CD4-positive, alpha-beta T cell (primary cell): ENCODE measurements around the gene CDH16. TPM values are rescaled to one million over a fixed set of nuclear protein-coding genes. Genes with fewer than 3 reads are reported as not detected.

ENCODE experiments used
- ATAC-seq: fragments of 200-7000 bp; cut with Tn5 transposase; one replicate; pipeline ENCODE4 v1.10.0; 2022; ENCODE audit warnings: mild to moderate bottlenecking; ENCODE audit not compliant: poor library complexity
- CTCF ChIA-PET: fragments of 350-600 bp; sonication (Branson Sonifier 250); formaldehyde crosslinking; loops from one replicate; lab custom pipeline; 2021; ENCODE audit warnings: antibody characterized with exemption, inconsistent platforms; lab: Charles Lee
- POLR2A ChIA-PET: fragments of 350-600 bp; sonication (Branson Sonifier 250); formaldehyde crosslinking; loops from one replicate; lab custom pipeline; 2021; ENCODE audit warnings: antibody characterized with exemption, inconsistent platforms; lab: Charles Lee
- DNase-seq, 14 experiments: peaks; one replicate each; pipeline ENCODE4 v3.0.0-alpha.2; 2013 to 2020; ENCODE audit warnings: mixed read lengths in 2 of 14
- H3K27ac ChIP-seq, 2 donors: one replicate each; pipeline versions ENCODE4 v1.5.1 to v1.7.0; 2013; ENCODE audit warnings: low read length in 2 of 2, low read depth in 1 of 2, mild to moderate bottlenecking in 1 of 2
- H3K27me3 ChIP-seq, 2 experiments: 1 replicate in 1 of 2; 2 replicates in 1 of 2; pipeline versions ENCODE4 v1.6.1 to v1.7.0; 2013; ENCODE audit warnings: low read length in 2 of 2, control low read depth in 1 of 2, mild to moderate bottlenecking in 1 of 2, moderate library complexity in 1 of 2; ENCODE audit not compliant: insufficient read depth in 2 of 2, control insufficient read depth in 1 of 2
- H3K36me3 ChIP-seq: one replicate; pipeline ENCODE4 v1.6.1; 2013; ENCODE audit warnings: low read length, control low read depth; ENCODE audit not compliant: insufficient read depth
- H3K4me1 ChIP-seq: one replicate; pipeline ENCODE4 v1.6.1; 2013; ENCODE audit warnings: low read length, control low read depth; ENCODE audit not compliant: insufficient read depth
- H3K4me3 ChIP-seq: one replicate; pipeline ENCODE4 v1.5.1; 2013; ENCODE audit warnings: mild to moderate bottlenecking, low read length, moderate library complexity
- H3K9me3 ChIP-seq, 2 experiments: 1 replicate in 1 of 2; 2 replicates in 1 of 2; pipeline versions ENCODE4 v1.6.1 to v1.7.0; 2013; ENCODE audit warnings: low read length in 2 of 2, mild to moderate bottlenecking in 2 of 2, control low read depth in 1 of 2, moderate library complexity in 1 of 2; ENCODE audit not compliant: control insufficient read depth in 1 of 2, insufficient read depth in 1 of 2
- H3K27ac Mint-ChIP-seq: one replicate; pipeline ENCODE4 v1.8.0; 2020; ENCODE audit warnings: mixed read lengths
- H3K27me3 Mint-ChIP-seq: one replicate; pipeline ENCODE4 v1.8.0; 2021; ENCODE audit warnings: mixed read lengths
- H3K36me3 Mint-ChIP-seq: one replicate; pipeline ENCODE4 v1.8.0; 2021; ENCODE audit warnings: low read depth, mixed read lengths
- H3K4me1 Mint-ChIP-seq: one replicate; pipeline ENCODE4 v1.8.0; 2021; ENCODE audit warnings: low read depth, mixed read lengths
- H3K4me3 Mint-ChIP-seq: one replicate; pipeline ENCODE4 v1.8.0; 2020; ENCODE audit warnings: mild to moderate bottlenecking, mixed read lengths
- H3K9me3 Mint-ChIP-seq: one replicate; pipeline ENCODE4 v1.8.0; 2020; ENCODE audit warnings: mixed read lengths
- intact Hi-C, 2 experiments: fragments of 100-400 bp; cut with DNase I in 1 of 2; cut with micrococcal nuclease in 1 of 2; formaldehyde crosslinking; loops; one replicate each; pipeline versions ENCODE4 v1.15.1 to v1.9.0; 2023 to 2025; cut with DNase I, micrococcal nuclease
- total RNA-seq, 174 experiments: library from RNA in 2 of 174; stranded (reverse) in 2 of 174; gene quantifications; one replicate each; pipeline ENCODE4 v1.2.3 and lab custom pipeline; 2021 to 2026
- TF ChIP-seq, protein P1 (sequence below): fragments of 200-600 bp; IDR thresholded peaks from one replicate; pipeline ENCODE4 v1.8.0; 2022; ENCODE audit warnings: antibody characterized with exemption, mild to moderate bottlenecking

Gene CDH16
- total RNA-seq, 2 experiments from 2014 or later = not detected

GRCh38 chr16:66934138-66934838 is 15.6 kb upstream of the CDH16 start, which contains the start of gene CIAO2B:
Gene CIAO2B, minus strand, starts transcription at chr16:66934402. Its CDS starts 38 bp downstream, at chr16:66934364.
- TF ChIP-seq, protein P1, sequence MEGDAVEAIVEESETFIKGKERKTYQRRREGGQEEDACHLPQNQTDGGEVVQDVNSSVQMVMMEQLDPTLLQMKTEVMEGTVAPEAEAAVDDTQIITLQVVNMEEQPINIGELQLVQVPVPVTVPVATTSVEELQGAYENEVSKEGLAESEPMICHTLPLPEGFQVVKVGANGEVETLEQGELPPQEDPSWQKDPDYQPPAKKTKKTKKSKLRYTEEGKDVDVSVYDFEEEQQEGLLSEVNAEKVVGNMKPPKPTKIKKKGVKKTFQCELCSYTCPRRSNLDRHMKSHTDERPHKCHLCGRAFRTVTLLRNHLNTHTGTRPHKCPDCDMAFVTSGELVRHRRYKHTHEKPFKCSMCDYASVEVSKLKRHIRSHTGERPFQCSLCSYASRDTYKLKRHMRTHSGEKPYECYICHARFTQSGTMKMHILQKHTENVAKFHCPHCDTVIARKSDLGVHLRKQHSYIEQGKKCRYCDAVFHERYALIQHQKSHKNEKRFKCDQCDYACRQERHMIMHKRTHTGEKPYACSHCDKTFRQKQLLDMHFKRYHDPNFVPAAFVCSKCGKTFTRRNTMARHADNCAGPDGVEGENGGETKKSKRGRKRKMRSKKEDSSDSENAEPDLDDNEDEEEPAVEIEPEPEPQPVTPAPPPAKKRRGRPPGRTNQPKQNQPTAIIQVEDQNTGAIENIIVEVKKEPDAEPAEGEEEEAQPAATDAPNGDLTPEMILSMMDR = no peak
- Histone ChIP-seq H3K27ac (peak within 1 kb of the TSS; percentile 72 to 78), H3K36me3 (peaks cover 28% of the 10 kb centered on the region), H3K4me3 (peak within 1 kb of the TSS; percentile 100), H3K4me1 (peaks cover 48% of the 10 kb centered on the region), H3K9me3 (no peaks in the 10 kb centered on the region), H3K27me3 (no peaks in the 10 kb centered on the region)
- H3K27me3 Mint-ChIP-seq = no peaks in the 10 kb centered on the region
- DNase-seq = peak; percentile 79 to 94 (median 86)
- peak within 1 kb of the TSS; percentile 98 for H3K4me3 Mint-ChIP-seq
- H3K27ac Mint-ChIP-seq = peak within 1 kb of the TSS; percentile 97
- intact Hi-C loops = loop anchor here in 1 of 2 experiments (5.0 kb wide), 3 partner anchors 52 to 258 kb away; partner anchors contain the start of genes DYNC1LI2, E2F4, EXOC3L1 and PDP2
- POLR2A ChIA-PET = interaction anchor here (0.6 to 2.4 kb wide), 5 partner anchors 10 to 293 kb away, joined by 3 to 8 read pairs (median 4); partner anchors contain the start of genes MATCAP1, NAE1, PDP2 and TMEM208
- H3K4me1 Mint-ChIP-seq = peaks cover 62% of the 10 kb centered on the region
- CTCF ChIA-PET = interaction anchor here (1.3 to 1.8 kb wide), 2 partner anchors 39 to 104 kb away, joined by 3 to 4 read pairs; partner anchors contain the start of gene NAE1
- ATAC-seq = peak; percentile 89
- no peaks in the 10 kb centered on the region for H3K9me3 Mint-ChIP-seq
- peaks cover 69% of the 10 kb centered on the region for H3K36me3 Mint-ChIP-seq

GRCh38 chr16:66933776-66934137 is 15.1 kb upstream of the CDH16 start:
- Histone ChIP-seq H3K9me3 (no peaks in the 10 kb centered on the region), H3K27me3 (no peaks in the 10 kb centered on the region), H3K4me1 (peaks cover 48% of the 10 kb centered on the region), H3K27ac (peak overlapping the region; percentile 72 to 78), H3K4me3 (peak overlapping the region; percentile 100), H3K36me3 (peaks cover 23% of the 10 kb centered on the region)
- Mint-ChIP-seq H3K27ac (peak overlapping the region; percentile 97), H3K36me3 (peaks cover 63% of the 10 kb centered on the region), H3K4me1 (peaks cover 62% of the 10 kb centered on the region), H3K4me3 (peak overlapping the region; percentile 98), H3K27me3 (no peaks in the 10 kb centered on the region), H3K9me3 (no peaks in the 10 kb centered on the region)
- peak; percentile 65 for ATAC-seq
- TF ChIP-seq, protein P1 = no peak
- intact Hi-C loops = loop anchor here in 1 of 2 experiments (5.0 kb wide), 3 partner anchors 51 to 259 kb away; partner anchors contain the start of genes DYNC1LI2, E2F4, EXOC3L1 and PDP2
- ChIA-PET POLR2A (interaction anchor here (1.1 to 2.4 kb wide), 4 partner anchors 10 to 293 kb away, joined by 3 to 8 read pairs (median 6); partner anchors contain the start of genes NAE1, PDP2 and TMEM208), CTCF (interaction anchor here (1.3 to 1.8 kb wide), 2 partner anchors 38 to 103 kb away, joined by 3 to 4 read pairs; partner anchors contain the start of gene NAE1)
- peak in 6 of 14 experiments; percentile 29 to 65 (median 38) for DNase-seq

- no peak overlapping the region for H3K27ac ChIP-seq
- H3K4me1 Mint-ChIP-seq = peaks cover 55% of the 10 kb centered on the region
- POLR2A ChIA-PET = interaction anchor here (0.7 kb wide), 1 partner anchor 101 kb away, joined by 3 read pairs; the partner anchor contains the start of gene NAE1
These were observed 13.4 kb upstream of the CDH16 start for GRCh38 chr16:66932076-66932475.

More at GRCh38 chr16:66932076-66932475, 13.4 kb upstream of the CDH16 start:
- no peaks in the 10 kb centered on the region for H3K9me3 Mint-ChIP-seq
- Histone ChIP-seq H3K4me3 (no peak overlapping the region), H3K36me3 (peaks cover 11% of the 10 kb centered on the region), H3K27me3 (no peaks in the 10 kb centered on the region), H3K9me3 (no peaks in the 10 kb centered on the region), H3K4me1 (peaks cover 41% of the 10 kb centered on the region)
- DNase-seq (no peak), ATAC-seq (no peak)
- TF ChIP-seq, protein P1 = no peak
- CTCF ChIA-PET = interaction anchor here (1.5 kb wide), 1 partner anchor 37 kb away, joined by 3 read pairs; no protein-coding TSS in a partner anchor
- intact Hi-C loops = loop anchor here in 1 of 2 experiments (5.0 kb wide), 3 partner anchors 50 to 260 kb away; partner anchors contain the start of genes DYNC1LI2, E2F4, EXOC3L1 and PDP2
- peaks cover 47% of the 10 kb centered on the region for H3K36me3 Mint-ChIP-seq
- H3K27ac Mint-ChIP-seq = peak overlapping the region; percentile 97
- peaks cover 9% of the 10 kb centered on the region for H3K27me3 Mint-ChIP-seq
- peak overlapping the region; percentile 98 for H3K4me3 Mint-ChIP-seq
